Smooth muscle cell (in vitro differentiated cells): ENCODE data around the gene EGFLAM. TPM values are rescaled to one million over a fixed set of nuclear protein-coding genes. Genes with fewer than 3 reads are reported as not detected.

Experiments used
- DNase-seq: peaks from one replicate; lab custom pipeline; 2025; ENCODE audit not compliant: unreplicated experiment; lab: John Stamatoyannopoulos, UW
- H2AFZ ChIP-seq: fragments of 200-600 bp; sonication (generic); 2 replicates; pipeline ENCODE4 v1.6.0; 2016; ENCODE audit warnings: antibody characterized with exemption, low read depth, mild to moderate bottlenecking
- H3F3A ChIP-seq: fragments of 200-600 bp; sonication (generic); 2 replicates; pipeline ENCODE4 v1.6.0; 2017; ENCODE audit warnings: antibody characterized with exemption, low read depth
- H3K27ac ChIP-seq: fragments of 200-600 bp; sonication (generic); 2 replicates; pipeline ENCODE4 v1.5.1; 2016; ENCODE audit warnings: low read depth, mild to moderate bottlenecking
- H3K27me3 ChIP-seq: fragments of 200-600 bp; sonication (generic); 2 replicates; pipeline ENCODE4 v1.6.1; 2016; ENCODE audit warnings: low read depth, mild to moderate bottlenecking
- H3K36me3 ChIP-seq: fragments of 200-600 bp; sonication (generic); 2 replicates; pipeline ENCODE4 v1.5.1; 2016; ENCODE audit warnings: low read depth
- H3K4me1 ChIP-seq: fragments of 200-600 bp; sonication (generic); 2 replicates; pipeline ENCODE4 v1.5.1; 2016; ENCODE audit warnings: low read depth
- H3K4me2 ChIP-seq: fragments of 200-600 bp; sonication (generic); 2 replicates; pipeline ENCODE4 v1.6.0; 2016; ENCODE audit warnings: mild to moderate bottlenecking
- H3K4me3 ChIP-seq: fragments of 200-600 bp; sonication (generic); 2 replicates; pipeline ENCODE4 v1.5.1; 2016; ENCODE audit warnings: mild to moderate bottlenecking
- H3K79me2 ChIP-seq: fragments of 200-600 bp; sonication (generic); 2 replicates; pipeline ENCODE4 v1.6.0; 2016; ENCODE audit warnings: low read depth, mild to moderate bottlenecking
- H3K9ac ChIP-seq: fragments of 200-600 bp; sonication (generic); 2 replicates; pipeline ENCODE4 v1.6.0; 2016; ENCODE audit warnings: low read depth
- H3K9me3 ChIP-seq: fragments of 200-600 bp; sonication (generic); replicated peaks from 2 replicates; pipeline ENCODE4 v1.5.1; 2016; ENCODE audit warnings: low read depth
- H4K20me1 ChIP-seq: fragments of 200-600 bp; sonication (generic); 2 replicates; pipeline ENCODE4 v1.6.0; 2016; ENCODE audit warnings: low read depth
- WGBS: methylation state at CpG from one replicate; pipeline ENCODE4 v1.1.7; 2016; ENCODE audit warnings: low lambda C conversion rate; 5-methylcytosine and 5-hydroxymethylcytosine counted together
- polyA plus RNA-seq: library from polyadenylated mRNA; unstranded; fragments of >200 nt; fragmentation: Nextera tagmentation; extraction: Ambion mirVana; gene quantifications from 2 replicates; pipeline ENCODE4 v1.2.1, GENCODE V29; 2016
- total RNA-seq: library from RNA; depleted of rRNA; stranded (reverse); fragments of >200 nt; gene quantifications from 2 replicates; pipeline ENCODE4 v1.2.3, GENCODE V29; 2014
- TF ChIP-seq, protein P1 (sequence below): fragments of 200-600 bp; sonication (generic); IDR thresholded peaks from 2 replicates; pipeline ENCODE4 v1.5.1; 2017; ENCODE audit warnings: borderline replicate concordance, mild to moderate bottlenecking, antibody characterized with exemption; ENCODE audit not compliant: insufficient read depth, poor library complexity, severe bottlenecking

EGFLAM gene
- total and polyA plus RNA-seq, 2 experiments from 2014 or later, result 103 to 194 TPM

GRCh38 chr5:38483805-38484398 lies 225.5 kb downstream of the EGFLAM start:
- DNase-seq, result no peak
- H3K27ac ChIP-seq, result no peak overlapping the region
- no peaks in the 10 kb centered on the region for H3K36me3 ChIP-seq
- H3K4me3 ChIP-seq, result no peak overlapping the region
- H3K9ac ChIP-seq, result no peak overlapping the region
- H3K9me3 ChIP-seq, result no peaks in the 10 kb centered on the region
- TF ChIP-seq, protein P1, sequence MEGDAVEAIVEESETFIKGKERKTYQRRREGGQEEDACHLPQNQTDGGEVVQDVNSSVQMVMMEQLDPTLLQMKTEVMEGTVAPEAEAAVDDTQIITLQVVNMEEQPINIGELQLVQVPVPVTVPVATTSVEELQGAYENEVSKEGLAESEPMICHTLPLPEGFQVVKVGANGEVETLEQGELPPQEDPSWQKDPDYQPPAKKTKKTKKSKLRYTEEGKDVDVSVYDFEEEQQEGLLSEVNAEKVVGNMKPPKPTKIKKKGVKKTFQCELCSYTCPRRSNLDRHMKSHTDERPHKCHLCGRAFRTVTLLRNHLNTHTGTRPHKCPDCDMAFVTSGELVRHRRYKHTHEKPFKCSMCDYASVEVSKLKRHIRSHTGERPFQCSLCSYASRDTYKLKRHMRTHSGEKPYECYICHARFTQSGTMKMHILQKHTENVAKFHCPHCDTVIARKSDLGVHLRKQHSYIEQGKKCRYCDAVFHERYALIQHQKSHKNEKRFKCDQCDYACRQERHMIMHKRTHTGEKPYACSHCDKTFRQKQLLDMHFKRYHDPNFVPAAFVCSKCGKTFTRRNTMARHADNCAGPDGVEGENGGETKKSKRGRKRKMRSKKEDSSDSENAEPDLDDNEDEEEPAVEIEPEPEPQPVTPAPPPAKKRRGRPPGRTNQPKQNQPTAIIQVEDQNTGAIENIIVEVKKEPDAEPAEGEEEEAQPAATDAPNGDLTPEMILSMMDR, result peak; percentile 15
- no peak overlapping the region for H3K4me2 ChIP-seq
- no peak overlapping the region for H2AFZ ChIP-seq
- no peaks in the 10 kb centered on the region for H3K79me2 ChIP-seq
- no peaks in the 10 kb centered on the region for H3K27me3 ChIP-seq
- H3K4me1 ChIP-seq, result no peaks in the 10 kb centered on the region
- H3F3A ChIP-seq, result no peaks in the 10 kb centered on the region
- 96% methylated on average over 10 of the region's 10 CpGs for WGBS
- H4K20me1 ChIP-seq, result no peaks in the 10 kb centered on the region

DNA sequence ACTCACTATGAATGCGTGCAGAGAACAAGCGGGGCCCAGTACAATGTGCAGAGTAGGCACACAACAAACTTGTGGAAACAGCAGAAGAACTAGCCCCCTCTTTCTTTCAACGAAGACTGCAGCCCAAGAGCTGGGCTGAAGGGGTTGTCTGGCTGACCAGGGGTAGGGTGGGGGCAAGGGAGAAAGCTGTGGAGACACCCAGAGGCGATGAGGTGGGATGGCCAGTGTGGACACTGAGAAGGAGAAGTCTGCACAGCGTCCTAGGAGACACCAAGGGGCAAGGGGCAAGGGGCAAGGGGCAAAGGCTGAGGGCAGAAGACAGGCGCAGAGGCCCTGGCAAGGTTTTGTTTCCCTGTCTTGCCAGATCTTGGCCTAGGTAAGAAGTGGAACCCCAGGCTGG lies 235.8 kb downstream of the EGFLAM start:
- 96% methylated on average over 4 of the region's 6 CpGs for WGBS
- Histone ChIP-seq H4K20me1 (no peaks in the 10 kb centered on the region), H3F3A (no peaks in the 10 kb centered on the region), H3K36me3 (peaks cover 3% of the 10 kb centered on the region), H3K27me3 (no peaks in the 10 kb centered on the region), H3K79me2 (no peaks in the 10 kb centered on the region), H3K4me2 (no peak overlapping the region), H3K9me3 (no peaks in the 10 kb centered on the region), H2AFZ (no peak overlapping the region), H3K4me3 (no peak overlapping the region), H3K9ac (no peak overlapping the region), H3K27ac (no peak overlapping the region), H3K4me1 (no peaks in the 10 kb centered on the region)
- TF ChIP-seq, protein P1, result no peak
- no peak for DNase-seq

DNA sequence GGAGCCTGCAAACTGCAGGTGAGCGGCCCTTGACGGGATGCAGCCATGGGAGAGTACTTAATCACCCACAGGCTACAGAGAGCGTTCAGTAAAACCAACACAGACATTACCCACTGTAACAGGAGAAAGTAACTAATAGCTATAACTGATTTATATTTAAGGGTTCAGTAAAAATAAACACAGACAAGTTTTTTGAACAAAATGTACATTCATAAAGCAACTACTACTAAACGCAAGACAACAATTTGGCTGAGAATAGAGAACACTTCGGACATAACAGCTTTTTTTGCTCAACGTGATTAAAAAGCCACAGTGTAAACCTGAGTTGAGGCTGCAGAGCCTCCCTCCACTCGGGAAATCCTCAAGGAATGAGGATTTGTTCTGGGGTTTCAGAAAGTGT lies 236.4 kb downstream of the EGFLAM start:
- WGBS, result 85% methylated on average over 7 of the region's 7 CpGs
- no peak for DNase-seq

More for the DNA sequence above, 236.4 kb downstream of the EGFLAM start:
- Histone ChIP-seq H3K36me3 (peaks cover 3% of the 10 kb centered on the region), H2AFZ (no peak overlapping the region), H3F3A (no peaks in the 10 kb centered on the region), H3K4me1 (no peaks in the 10 kb centered on the region), H3K79me2 (no peaks in the 10 kb centered on the region), H3K27me3 (no peaks in the 10 kb centered on the region), H4K20me1 (no peaks in the 10 kb centered on the region), H3K4me3 (no peak overlapping the region), H3K27ac (no peak overlapping the region), H3K9ac (no peak overlapping the region), H3K4me2 (no peak overlapping the region), H3K9me3 (no peaks in the 10 kb centered on the region)
- TF ChIP-seq, protein P1, result no peak
